Cardiac muscle cell (in vitro differentiated cells and primary cell): ENCODE measurements around the gene METTL15. TPM values are rescaled to one million over a fixed set of nuclear protein-coding genes. Genes with fewer than 3 reads are reported as not detected.
A peak's percentile ranks its signal among the peaks of the same experiment; 100 is the strongest.

ENCODE experiments used
- DNase-seq, 2 donors: peaks; one replicate each; pipeline versions ENCODE4 v3.0.0 to v3.0.0-alpha.2; 2010 to 2017; ENCODE audit warnings: low read depth in 1 of 2, low spot score in 1 of 2
- H3K27ac ChIP-seq: fragments of 200-600 bp; sonication (generic); 2 replicates; pipeline ENCODE4 v1.5.1; 2016
- H3K27me3 ChIP-seq: fragments of 200-600 bp; sonication (generic); 2 replicates; pipeline ENCODE4 v1.6.0; 2016; ENCODE audit warnings: control low read depth
- H3K36me3 ChIP-seq: fragments of 200-600 bp; sonication (generic); 2 replicates; pipeline ENCODE4 v1.5.1; 2016; ENCODE audit warnings: control low read depth
- H3K4me1 ChIP-seq: fragments of 200-600 bp; sonication (generic); 2 replicates; pipeline ENCODE4 v1.8.1; 2017; ENCODE audit warnings: low read depth, mild to moderate bottlenecking, mixed run types
- H3K4me3 ChIP-seq: fragments of 200-600 bp; sonication (generic); 2 replicates; pipeline ENCODE4 v1.5.1; 2016; ENCODE audit warnings: mild to moderate bottlenecking
- H3K9me3 ChIP-seq: fragments of 200-600 bp; sonication (generic); 2 replicates; pipeline ENCODE4 v1.5.1; 2017; ENCODE audit warnings: low read depth, mild to moderate bottlenecking, control low read depth
- CTCF ChIP-seq: IDR thresholded peaks from 2 replicates; pipeline ENCODE4 v1.5.1; 2012; ENCODE audit warnings: low read depth, mild to moderate bottlenecking, low read length
- polyA plus RNA-seq: library from polyadenylated mRNA; unstranded; fragments of >200 nt; fragmentation: Nextera tagmentation; extraction: Ambion mirVana; gene quantifications from 2 replicates; pipeline ENCODE4 v1.2.1, GENCODE V29; 2016
- total RNA-seq: library from RNA; depleted of rRNA; stranded (reverse); fragments of >200 nt; gene quantifications from 2 replicates; pipeline ENCODE4 v1.2.3, GENCODE V29; 2016

METTL15 gene
- total and polyA plus RNA-seq, 2 experiments from 2014 or later: 13.2 to 15.3 TPM

- Histone ChIP-seq H3K9me3 (no peaks in the 10 kb centered on the region), H3K4me3 (no peak overlapping the region), H3K27me3 (no peaks in the 10 kb centered on the region), H3K27ac (no peak overlapping the region), H3K36me3 (no peaks in the 10 kb centered on the region), H3K4me1 (no peaks in the 10 kb centered on the region)
- no peak for DNase-seq
- TF ChIP-seq CTCF: no peak
Observed at GRCh38 chr11:28338371-28338770, 230.2 kb downstream of the METTL15 start.

GRCh38 chr11:28339488-28339887, 231.3 kb downstream of the METTL15 start:
- no peak for TF ChIP-seq CTCF
- H3K36me3 ChIP-seq: no peaks in the 10 kb centered on the region

GRCh38 chr11:28342716-28343115, 234.5 kb downstream of the METTL15 start:
- no peaks in the 10 kb centered on the region for H3K27me3 ChIP-seq
- no peaks in the 10 kb centered on the region for H3K9me3 ChIP-seq
- H3K36me3 ChIP-seq: no peaks in the 10 kb centered on the region
- TF ChIP-seq CTCF: no peak
- H3K27ac ChIP-seq: no peak overlapping the region
- peak in 1 of 2 donors; percentile 41 for DNase-seq
- no peak overlapping the region for H3K4me3 ChIP-seq
- H3K4me1 ChIP-seq: no peaks in the 10 kb centered on the region

More at GRCh38 chr11:28339488-28339887, 231.3 kb downstream of the METTL15 start:
- Histone ChIP-seq H3K4me3 (no peak overlapping the region), H3K27me3 (no peaks in the 10 kb centered on the region), H3K4me1 (no peaks in the 10 kb centered on the region), H3K9me3 (no peaks in the 10 kb centered on the region), H3K27ac (no peak overlapping the region)
- no peak for DNase-seq

DNA sequence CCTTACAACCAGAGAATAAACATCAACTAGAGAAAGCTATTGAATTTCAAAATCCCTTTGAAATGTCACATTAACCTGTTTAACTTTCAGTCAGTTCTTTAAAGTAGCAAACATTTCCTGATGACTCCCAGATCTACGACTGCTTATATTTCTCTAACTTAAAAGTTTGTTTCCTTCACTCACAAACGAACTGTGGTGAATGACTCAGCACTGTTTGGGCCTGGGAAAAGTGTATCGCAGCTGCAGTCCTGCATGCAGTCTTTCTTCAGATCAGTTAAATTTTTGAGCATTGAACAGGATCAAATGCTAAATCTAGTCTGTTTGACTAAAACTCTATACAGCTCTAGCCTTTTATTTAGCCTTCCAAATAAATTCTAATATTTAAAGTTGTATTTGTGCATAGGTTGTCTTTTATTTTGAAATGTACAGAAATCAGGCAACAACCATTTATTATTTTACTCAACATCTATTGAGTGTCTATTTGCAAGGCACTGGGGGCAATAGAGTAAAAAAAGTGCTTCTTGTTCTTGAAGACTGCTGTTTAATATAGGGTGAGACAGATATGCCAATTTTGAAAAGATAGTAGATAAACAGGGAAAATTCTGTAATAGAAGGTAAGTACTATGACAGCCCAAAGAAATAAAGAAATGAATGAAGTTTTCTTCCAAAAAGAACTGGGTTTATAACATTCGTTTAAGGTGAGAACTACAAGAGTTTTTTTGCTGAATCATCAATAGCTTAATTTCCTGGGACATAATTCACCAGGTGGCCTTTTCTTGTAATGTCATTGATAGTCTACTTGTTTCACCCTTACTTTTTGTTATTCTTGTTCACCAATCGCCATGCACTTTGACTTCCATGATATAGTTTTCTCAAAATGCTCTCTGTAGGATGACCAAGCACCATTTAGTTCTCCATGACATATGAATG, 235.4 kb downstream of the METTL15 start:
- DNase-seq: peak in 1 of 2 donors; percentile 82
- H3K36me3 ChIP-seq: no peaks in the 10 kb centered on the region
- H3K4me1 ChIP-seq: no peaks in the 10 kb centered on the region
- no peak overlapping the region for H3K27ac ChIP-seq
- no peaks in the 10 kb centered on the region for H3K9me3 ChIP-seq
- no peak overlapping the region for H3K4me3 ChIP-seq
- H3K27me3 ChIP-seq: no peaks in the 10 kb centered on the region
- no peak for TF ChIP-seq CTCF

DNA sequence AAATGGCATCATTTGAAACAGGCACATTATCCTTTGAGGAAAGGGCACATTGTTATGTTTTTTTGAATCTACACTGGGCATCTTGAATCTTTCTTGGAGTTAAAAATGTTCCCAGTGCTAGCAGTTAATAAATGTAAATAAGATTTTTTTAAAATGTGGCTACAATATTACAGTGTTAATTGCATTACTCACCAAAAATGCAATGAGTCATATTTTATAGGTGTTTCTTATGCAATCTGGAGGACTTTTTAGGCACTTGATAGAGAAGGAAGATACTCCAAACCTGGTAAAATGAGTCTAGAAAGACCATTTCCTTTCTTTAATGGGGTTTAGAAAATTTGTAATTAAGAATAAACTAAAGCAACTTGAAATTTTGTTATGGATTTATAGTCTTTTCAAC, 238.0 kb downstream of the METTL15 start:
- H3K9me3 ChIP-seq: no peaks in the 10 kb centered on the region
- no peak overlapping the region for H3K27ac ChIP-seq
- DNase-seq: no peak
- no peaks in the 10 kb centered on the region for H3K4me1 ChIP-seq
- no peaks in the 10 kb centered on the region for H3K36me3 ChIP-seq
- no peaks in the 10 kb centered on the region for H3K27me3 ChIP-seq
- TF ChIP-seq CTCF: no peak
- H3K4me3 ChIP-seq: no peak overlapping the region
